HepG2 (cell line): Measurements from ENCODE around the gene TFDP2. TPM values are rescaled to one million over a fixed set of nuclear protein-coding genes. Genes with fewer than 3 reads are reported as not detected.

ENCODE experiments used
- BRD4 ChIP-seq: sonication (generic); formaldehyde crosslinking; IDR thresholded peaks from 2 replicates; pipeline ENCODE4 v1.4.0; 2020; ENCODE audit warnings: missing genetic modification reagents
- ESRRA ChIP-seq: sonication (generic); formaldehyde crosslinking; IDR thresholded peaks from 2 replicates; pipeline ENCODE4 v1.5.1; 2020; ENCODE audit warnings: mild to moderate bottlenecking, low read depth, missing genetic modification reagents
- GPN1 ChIP-seq: sonication (generic); formaldehyde crosslinking; IDR thresholded peaks from 2 replicates; pipeline ENCODE4 v1.5.1; 2020; ENCODE audit warnings: missing genetic modification reagents, borderline replicate concordance
- KDM3A ChIP-seq: IDR thresholded peaks from 2 replicates; pipeline ENCODE4 v1.6.1; 2018; ENCODE audit warnings: low read depth, missing compliant biosample characterization
- MAFK ChIP-seq, 2 experiments: IDR thresholded peaks in 1 of 2; conservative IDR thresholded peaks in 1 of 2; 2 replicates each; pipeline ENCODE4 v1.6.1; 2011; ENCODE audit warnings: improper control_type of control experiment in 2 of 2, low read length in 2 of 2
- MZF1 ChIP-seq: sonication (generic); formaldehyde crosslinking; IDR thresholded peaks from 2 replicates; pipeline ENCODE4 v1.8.1; 2023; ENCODE audit warnings: mild to moderate bottlenecking, missing genetic modification reagents, borderline replicate concordance
- SNAI1 ChIP-seq: sonication (generic); formaldehyde crosslinking; IDR thresholded peaks from 2 replicates; pipeline ENCODE4 v1.5.0; 2020; ENCODE audit warnings: mild to moderate bottlenecking, missing genetic modification reagents, borderline replicate concordance
- SOX13 ChIP-seq, 3 experiments: fragments of 450-650 bp in 1 of 3; sonication (generic) in 1 of 3; formaldehyde crosslinking in 1 of 3; IDR thresholded peaks in 2 of 3; conservative IDR thresholded peaks in 1 of 3; 2 replicates each; pipeline versions ENCODE4 v1.5.0 to v1.6.1; 2016 to 2020; ENCODE audit warnings: antibody characterized with exemption in 1 of 3, mild to moderate bottlenecking in 1 of 3, missing compliant biosample characterization in 1 of 3, missing genetic modification reagents in 1 of 3, moderate library complexity in 1 of 3
- SP4 ChIP-seq: sonication (generic); formaldehyde crosslinking; IDR thresholded peaks from 2 replicates; pipeline ENCODE4 v1.8.1; 2023; ENCODE audit warnings: mild to moderate bottlenecking, missing genetic modification reagents
- ZBTB42 ChIP-seq: sonication (generic); formaldehyde crosslinking; IDR thresholded peaks from 2 replicates; pipeline ENCODE4 v1.5.0; 2020; ENCODE audit warnings: mild to moderate bottlenecking, missing genetic modification reagents
- ZMYM4 ChIP-seq: sonication (generic); formaldehyde crosslinking; IDR thresholded peaks from 2 replicates; pipeline ENCODE4 v1.8.1; 2023; ENCODE audit warnings: mild to moderate bottlenecking, missing genetic modification reagents
- ZNF251 ChIP-seq: sonication (generic); formaldehyde crosslinking; IDR thresholded peaks from 2 replicates; pipeline ENCODE4 v1.9.0; 2021; ENCODE audit warnings: mild to moderate bottlenecking, missing genetic modification reagents
- ZNF550 ChIP-seq: sonication (generic); formaldehyde crosslinking; IDR thresholded peaks from 2 replicates; pipeline ENCODE4 v1.4.0; 2020; ENCODE audit warnings: mild to moderate bottlenecking, missing genetic modification reagents, borderline replicate concordance
- polyA plus RNA-seq, 8 experiments: library from polyadenylated mRNA; depleted of rRNA in 3 of 8; stranded (reverse) in 7 of 8; unstranded in 1 of 8; fragments of >200 nt; fragmentation: Illumina TruSeq in 4 of 8; extraction: Trizol in 4 of 8; gene quantifications; 2 replicates each; pipeline versions ENCODE4 v1.2.1 to v1.2.3, GENCODE V29; 2011 to 2016; ENCODE audit warnings: low read depth in 4 of 8, missing spikeins in 1 of 8, mixed read lengths in 1 of 8; ENCODE audit not compliant: insufficient read depth in 1 of 8
- total RNA-seq, 5 experiments: library from RNA; depleted of rRNA; stranded (reverse); fragments of >200 nt; fragmentation: Illumina TruSeq; extraction: Trizol; gene quantifications; 2 replicates each; pipeline ENCODE4 v1.2.3, GENCODE V29; 2016; ENCODE audit warnings: low read depth in 1 of 5
- TF ChIP-seq, protein P1 (sequence below): sonication (generic); formaldehyde crosslinking; IDR thresholded peaks from 2 replicates; pipeline ENCODE4 v1.4.0; 2020; ENCODE audit warnings: mild to moderate bottlenecking, missing genetic modification reagents
- TF ChIP-seq, protein P2 (sequence below): sonication (generic); formaldehyde crosslinking; IDR thresholded peaks from 2 replicates; pipeline ENCODE4 v1.5.1; 2020; ENCODE audit warnings: mild to moderate bottlenecking, missing genetic modification reagents, borderline replicate concordance
- TF ChIP-seq, protein P3 (sequence below): sonication (generic); formaldehyde crosslinking; conservative IDR thresholded peaks from 2 replicates; pipeline ENCODE4 v1.4.0; 2020; ENCODE audit warnings: missing genetic modification reagents
- TF ChIP-seq, protein P4 (sequence below): sonication (generic); formaldehyde crosslinking; IDR thresholded peaks from 2 replicates; pipeline ENCODE4 v1.8.0; 2022; ENCODE audit warnings: mild to moderate bottlenecking, missing genetic modification reagents, moderate library complexity
- TF ChIP-seq, protein P5 (sequence below): sonication (generic); formaldehyde crosslinking; IDR thresholded peaks from 2 replicates; pipeline ENCODE4 v1.4.0; 2020; ENCODE audit warnings: low read depth, mild to moderate bottlenecking, missing genetic modification reagents
- TF ChIP-seq, protein P6 (sequence below): sonication (generic); formaldehyde crosslinking; IDR thresholded peaks from 2 replicates; pipeline ENCODE4 v1.8.0; 2022; ENCODE audit warnings: missing genetic modification reagents, low read depth, mild to moderate bottlenecking, borderline replicate concordance
- TF ChIP-seq, protein P7 (sequence below): sonication (generic); formaldehyde crosslinking; IDR thresholded peaks from 2 replicates; pipeline ENCODE4 v1.8.0; 2022; ENCODE audit warnings: mild to moderate bottlenecking, missing genetic modification reagents; ENCODE audit not compliant: insufficient replicate concordance

TFDP2 gene
- total and polyA plus RNA-seq, 2 of the 13 experiments (the other 11 are each of a cell fraction or from before 2014, with no cell fraction given), result 17.9 to 37.4 TPM

DNA sequence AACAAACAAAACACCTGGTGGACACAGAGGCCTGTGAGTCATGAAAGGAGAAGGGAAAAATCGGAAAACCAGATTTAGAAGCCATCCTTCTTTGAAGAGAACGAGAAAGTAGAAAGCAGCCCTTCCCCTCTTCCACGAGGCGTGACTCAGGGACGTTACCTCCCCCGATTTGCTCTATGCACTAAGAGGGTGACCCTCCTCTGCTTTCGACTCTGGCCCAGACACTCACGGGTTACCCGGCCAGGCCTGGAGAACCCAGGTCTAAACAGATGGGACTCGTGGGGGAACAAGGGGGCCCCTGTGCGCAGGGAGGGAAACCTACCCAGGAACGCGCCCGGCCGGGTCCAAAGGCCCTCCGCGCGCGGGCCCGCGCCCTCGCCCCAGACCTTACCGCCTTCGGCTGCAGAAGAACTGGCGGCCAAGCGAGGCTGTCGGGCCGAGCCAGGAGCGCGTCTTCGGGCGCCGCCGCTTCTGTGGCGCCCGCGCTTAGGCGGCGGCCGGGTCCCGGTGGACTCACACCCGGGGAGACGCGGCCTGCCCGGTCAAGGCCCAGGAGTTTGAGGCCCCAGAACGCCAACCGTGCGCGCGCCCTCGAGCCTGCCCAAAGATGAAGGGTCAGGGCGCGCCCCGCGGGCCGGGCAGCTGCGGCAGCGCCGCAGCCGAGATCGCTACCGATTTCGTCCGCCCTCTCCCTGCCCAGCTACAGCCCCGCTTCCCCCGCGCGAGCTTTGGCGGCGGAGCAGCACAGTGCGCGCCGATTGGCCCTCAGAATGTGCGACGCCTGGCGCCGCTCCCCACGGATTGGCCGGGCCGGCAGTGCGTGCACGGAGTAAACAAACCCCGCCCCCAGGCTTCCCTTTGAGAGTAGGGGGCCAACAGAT, at the start of gene TFDP2 (continued):
- TF ChIP-seq, protein P1, sequence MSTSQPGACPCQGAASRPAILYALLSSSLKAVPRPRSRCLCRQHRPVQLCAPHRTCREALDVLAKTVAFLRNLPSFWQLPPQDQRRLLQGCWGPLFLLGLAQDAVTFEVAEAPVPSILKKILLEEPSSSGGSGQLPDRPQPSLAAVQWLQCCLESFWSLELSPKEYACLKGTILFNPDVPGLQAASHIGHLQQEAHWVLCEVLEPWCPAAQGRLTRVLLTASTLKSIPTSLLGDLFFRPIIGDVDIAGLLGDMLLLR, result no peak
- no peak for TF ChIP-seq SOX13 (IDR thresholded peaks at IDR 0.05)
- no peak for TF ChIP-seq SOX13 (CRISPR knock-in tag; conservative IDR thresholded peaks at IDR 0.05 in 1 of 2, IDR thresholded peaks at IDR 0.05 in 1 of 2)
- no peak for TF ChIP-seq ZNF251 (CRISPR knock-in tag)
- TF ChIP-seq MAFK (conservative IDR thresholded peaks at IDR 0.05 in 1 of 2, IDR thresholded peaks at IDR 0.05 in 1 of 2; ENCODE audit: low read length in 2 of 2), result no peak
- TF ChIP-seq, protein P2, sequence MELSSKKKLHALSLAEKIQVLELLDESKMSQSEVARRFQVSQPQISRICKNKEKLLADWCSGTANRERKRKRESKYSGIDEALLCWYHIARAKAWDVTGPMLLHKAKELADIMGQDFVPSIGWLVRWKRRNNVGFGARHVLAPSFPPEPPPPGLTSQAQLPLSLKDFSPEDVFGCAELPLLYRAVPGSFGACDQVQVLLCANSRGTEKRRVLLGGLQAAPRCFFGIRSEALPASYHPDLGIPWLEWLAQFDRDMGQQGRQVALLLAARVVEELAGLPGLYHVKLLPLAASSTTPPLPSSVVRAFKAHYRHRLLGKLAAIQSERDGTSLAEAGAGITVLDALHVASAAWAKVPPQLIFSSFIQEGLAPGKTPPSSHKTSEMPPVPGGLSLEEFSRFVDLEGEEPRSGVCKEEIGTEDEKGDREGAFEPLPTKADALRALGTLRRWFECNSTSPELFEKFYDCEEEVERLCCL (CRISPR knock-in tag), result no peak
- TF ChIP-seq SNAI1, result no peak
- TF ChIP-seq ZNF550, result no peak
- TF ChIP-seq ZMYM4 (CRISPR knock-in tag), result peak; percentile 86
- no peak for TF ChIP-seq BRD4 (CRISPR knock-in tag)
- TF ChIP-seq, protein P3, sequence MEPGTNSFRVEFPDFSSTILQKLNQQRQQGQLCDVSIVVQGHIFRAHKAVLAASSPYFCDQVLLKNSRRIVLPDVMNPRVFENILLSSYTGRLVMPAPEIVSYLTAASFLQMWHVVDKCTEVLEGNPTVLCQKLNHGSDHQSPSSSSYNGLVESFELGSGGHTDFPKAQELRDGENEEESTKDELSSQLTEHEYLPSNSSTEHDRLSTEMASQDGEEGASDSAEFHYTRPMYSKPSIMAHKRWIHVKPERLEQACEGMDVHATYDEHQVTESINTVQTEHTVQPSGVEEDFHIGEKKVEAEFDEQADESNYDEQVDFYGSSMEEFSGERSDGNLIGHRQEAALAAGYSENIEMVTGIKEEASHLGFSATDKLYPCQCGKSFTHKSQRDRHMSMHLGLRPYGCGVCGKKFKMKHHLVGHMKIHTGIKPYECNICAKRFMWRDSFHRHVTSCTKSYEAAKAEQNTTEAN (CRISPR knock-in tag), result no peak
- TF ChIP-seq SP4, result no peak
- no peak for TF ChIP-seq ZBTB42 (CRISPR knock-in tag)
- TF ChIP-seq, protein P4, sequence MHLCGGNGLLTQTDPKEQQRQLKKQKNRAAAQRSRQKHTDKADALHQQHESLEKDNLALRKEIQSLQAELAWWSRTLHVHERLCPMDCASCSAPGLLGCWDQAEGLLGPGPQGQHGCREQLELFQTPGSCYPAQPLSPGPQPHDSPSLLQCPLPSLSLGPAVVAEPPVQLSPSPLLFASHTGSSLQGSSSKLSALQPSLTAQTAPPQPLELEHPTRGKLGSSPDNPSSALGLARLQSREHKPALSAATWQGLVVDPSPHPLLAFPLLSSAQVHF (CRISPR knock-in tag), result no peak
- TF ChIP-seq, protein P5, sequence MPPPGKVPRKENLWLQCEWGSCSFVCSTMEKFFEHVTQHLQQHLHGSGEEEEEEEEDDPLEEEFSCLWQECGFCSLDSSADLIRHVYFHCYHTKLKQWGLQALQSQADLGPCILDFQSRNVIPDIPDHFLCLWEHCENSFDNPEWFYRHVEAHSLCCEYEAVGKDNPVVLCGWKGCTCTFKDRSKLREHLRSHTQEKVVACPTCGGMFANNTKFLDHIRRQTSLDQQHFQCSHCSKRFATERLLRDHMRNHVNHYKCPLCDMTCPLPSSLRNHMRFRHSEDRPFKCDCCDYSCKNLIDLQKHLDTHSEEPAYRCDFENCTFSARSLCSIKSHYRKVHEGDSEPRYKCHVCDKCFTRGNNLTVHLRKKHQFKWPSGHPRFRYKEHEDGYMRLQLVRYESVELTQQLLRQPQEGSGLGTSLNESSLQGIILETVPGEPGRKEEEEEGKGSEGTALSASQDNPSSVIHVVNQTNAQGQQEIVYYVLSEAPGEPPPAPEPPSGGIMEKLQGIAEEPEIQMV (CRISPR knock-in tag), result 0 out of 2 replicates have a peak, but pooled peaks have one; percentile 30
- TF ChIP-seq, protein P6, sequence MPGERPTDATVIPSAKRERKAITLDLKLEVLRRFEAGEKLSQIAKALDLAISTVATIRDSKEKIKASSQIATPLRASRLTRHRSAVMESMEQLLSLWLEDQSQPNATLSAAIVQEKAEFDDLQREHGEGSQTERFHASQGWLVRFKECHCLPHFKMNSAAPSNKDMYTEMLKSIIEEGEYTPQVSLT (CRISPR knock-in tag), result no peak
- no peak for TF ChIP-seq KDM3A (CRISPR knock-in tag)
- TF ChIP-seq, protein P7, sequence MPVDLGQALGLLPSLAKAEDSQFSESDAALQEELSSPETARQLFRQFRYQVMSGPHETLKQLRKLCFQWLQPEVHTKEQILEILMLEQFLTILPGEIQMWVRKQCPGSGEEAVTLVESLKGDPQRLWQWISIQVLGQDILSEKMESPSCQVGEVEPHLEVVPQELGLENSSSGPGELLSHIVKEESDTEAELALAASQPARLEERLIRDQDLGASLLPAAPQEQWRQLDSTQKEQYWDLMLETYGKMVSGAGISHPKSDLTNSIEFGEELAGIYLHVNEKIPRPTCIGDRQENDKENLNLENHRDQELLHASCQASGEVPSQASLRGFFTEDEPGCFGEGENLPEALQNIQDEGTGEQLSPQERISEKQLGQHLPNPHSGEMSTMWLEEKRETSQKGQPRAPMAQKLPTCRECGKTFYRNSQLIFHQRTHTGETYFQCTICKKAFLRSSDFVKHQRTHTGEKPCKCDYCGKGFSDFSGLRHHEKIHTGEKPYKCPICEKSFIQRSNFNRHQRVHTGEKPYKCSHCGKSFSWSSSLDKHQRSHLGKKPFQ (CRISPR knock-in tag), result peak; percentile 63
- TF ChIP-seq ESRRA (CRISPR knock-in tag), result no peak
- TF ChIP-seq MZF1 (CRISPR knock-in tag), result no peak
- TF ChIP-seq GPN1 (CRISPR knock-in tag), result no peak
